Ascending aorta (tissue), 2 donors: ENCODE data around the gene CENPQ. TPM values are rescaled to one million over a fixed set of nuclear protein-coding genes. Genes with fewer than 3 reads are reported as not detected.

ENCODE experiments used
- DNase-seq, 2 donors: peaks; one replicate each; pipeline ENCODE4 v3.0.0-alpha.2; 2019; ENCODE audit warnings: low spot score in 2 of 2
- H3K27ac ChIP-seq, 2 donors: fragments of 200-600 bp; sonication (generic); one replicate each; pipeline ENCODE4 v1.5.1; 2016 to 2017; ENCODE audit warnings: mild to moderate bottlenecking in 1 of 2
- H3K27me3 ChIP-seq: fragments of 200-600 bp; sonication (generic); one replicate; pipeline ENCODE4 v1.5.1; 2017
- H3K36me3 ChIP-seq, 2 donors: fragments of 200-600 bp; sonication (generic); one replicate each; pipeline ENCODE4 v1.5.1; 2016
- H3K4me1 ChIP-seq, 2 donors: fragments of 200-600 bp; sonication (generic); one replicate each; pipeline ENCODE4 v1.5.1; 2016 to 2017; ENCODE audit warnings: mild to moderate bottlenecking in 1 of 2
- H3K4me3 ChIP-seq, 2 donors: fragments of 200-600 bp; sonication (generic); one replicate each; pipeline ENCODE4 v1.5.1; 2016 to 2017; ENCODE audit warnings: mild to moderate bottlenecking in 1 of 2
- H3K9me3 ChIP-seq, 2 donors: fragments of 200-600 bp; sonication (generic); one replicate each; pipeline ENCODE4 v1.5.1; 2016
- CTCF ChIP-seq, 3 experiments: fragments of 200-600 bp in 2 of 3; fragments of 450-650 bp in 1 of 3; sonication (generic) in 2 of 3; IDR thresholded peaks; one replicate each; pipeline ENCODE4 v1.5.1; 2016 to 2019; ENCODE audit warnings: antibody characterized with exemption in 3 of 3, mild to moderate bottlenecking in 1 of 3, moderate library complexity in 1 of 3
- intact Hi-C: fragments of 100-400 bp; cut with DNase I; formaldehyde crosslinking; loops from one replicate; pipeline ENCODE4 v1.15.1; 2023
- total RNA-seq: library from RNA; depleted of rRNA; stranded (reverse); fragments of >200 nt; gene quantifications from one replicate; pipeline ENCODE4 v1.1.0, GENCODE V29; 2016

CENPQ gene
- total RNA-seq, 1 donor from 2014 or later: not detected

DNA sequence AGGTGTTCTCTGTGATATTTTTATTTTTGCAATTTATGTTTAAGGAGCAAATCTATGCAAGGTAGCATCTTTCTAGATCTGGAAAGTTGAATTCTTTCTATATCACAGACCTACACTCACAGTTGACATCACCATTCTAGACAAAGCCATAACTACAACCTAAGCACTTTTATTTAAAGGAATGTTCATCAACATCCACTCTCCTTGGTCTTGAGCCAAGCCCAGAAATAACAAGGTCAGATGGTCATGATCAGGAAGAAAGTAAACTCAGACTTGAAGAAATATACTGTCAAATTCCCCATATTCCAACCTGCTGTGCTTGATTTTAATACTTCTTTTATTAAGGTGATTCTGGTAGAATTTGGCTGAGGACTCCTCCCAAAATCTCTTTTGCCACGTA lies 32.3 kb upstream of the CENPQ start:
- Histone ChIP-seq H3K27me3 (no peaks in the 10 kb centered on the region), H3K9me3 (no peaks in the 10 kb centered on the region), H3K4me3 (no peak overlapping the region), H3K36me3 (peaks cover 31 to 45% of the 10 kb centered on the region in 2 donors), H3K4me1 (no peaks in the 10 kb centered on the region), H3K27ac (no peak overlapping the region)
- no peak for TF ChIP-seq CTCF (IDR thresholded peaks at IDR 0.05)
- no peak for DNase-seq
- intact Hi-C loops: no loop called here

DNA sequence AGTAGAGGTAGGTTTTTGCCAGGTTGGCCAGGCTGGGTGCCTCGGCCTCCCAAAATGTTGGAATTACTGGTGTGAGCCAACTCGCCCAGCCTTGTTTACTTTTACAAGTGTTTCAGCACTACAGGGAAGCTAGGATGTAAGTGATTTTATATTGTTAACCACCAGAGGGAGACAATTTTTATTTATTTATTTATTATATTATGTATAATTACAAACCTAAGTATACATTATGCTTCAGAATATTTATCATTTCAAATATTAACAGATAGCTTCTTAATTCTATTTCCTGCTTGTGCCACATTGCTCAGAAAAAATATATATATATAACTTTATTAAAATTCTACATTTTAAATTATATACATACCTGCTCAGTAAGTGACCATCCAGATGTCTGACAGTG lies 9.9 kb upstream of the CENPQ start:
- Histone ChIP-seq H3K27ac (no peak overlapping the region), H3K36me3 (peaks cover 44 to 78% of the 10 kb centered on the region in 2 donors), H3K9me3 (no peaks in the 10 kb centered on the region), H3K4me1 (no peaks in the 10 kb centered on the region), H3K27me3 (no peaks in the 10 kb centered on the region), H3K4me3 (no peak overlapping the region)
- intact Hi-C loops: no loop called here
- no peak for TF ChIP-seq CTCF (IDR thresholded peaks at IDR 0.05)
- DNase-seq: no peak

GRCh38 chr6:49454787-49455709 lies 8.1 kb upstream of the CENPQ start:
- peaks cover 29 to 65% of the 10 kb centered on the region in 2 donors for H3K36me3 ChIP-seq
- no peak for DNase-seq
- no peak overlapping the region for H3K4me3 ChIP-seq
- no peaks in the 10 kb centered on the region for H3K27me3 ChIP-seq
- TF ChIP-seq CTCF (IDR thresholded peaks at IDR 0.05): no peak
- intact Hi-C loops: no loop called here
- peaks cover 0 to under 1% of the 10 kb centered on the region in 2 donors for H3K4me1 ChIP-seq
- no peaks in the 10 kb centered on the region for H3K9me3 ChIP-seq
- H3K27ac ChIP-seq: no peak overlapping the region

GRCh38 chr6:49457771-49458170 lies 5.4 kb upstream of the CENPQ start:
- Histone ChIP-seq H3K9me3 (no peaks in the 10 kb centered on the region), H3K27ac (no peak overlapping the region), H3K4me1 (peaks cover 0 to 19% of the 10 kb centered on the region in 2 donors), H3K36me3 (peaks cover 15 to 44% of the 10 kb centered on the region in 2 donors), H3K27me3 (no peaks in the 10 kb centered on the region), H3K4me3 (no peak overlapping the region)
- intact Hi-C loops: no loop called here
- DNase-seq: no peak
- no peak for TF ChIP-seq CTCF (IDR thresholded peaks at IDR 0.05)

- Histone ChIP-seq H3K4me3 (peak overlapping the region; percentile 79 to 87), H3K9me3 (no peaks in the 10 kb centered on the region), H3K4me1 (peaks cover 0 to 24% of the 10 kb centered on the region in 2 donors), H3K27ac (peak overlapping the region; percentile 88 to 93), H3K36me3 (peaks cover 0 to 7% of the 10 kb centered on the region in 2 donors), H3K27me3 (no peaks in the 10 kb centered on the region)
- intact Hi-C loops: loop anchor here (2.0 kb wide), 1 partner anchor 1985 kb away; the partner anchor contains the start of gene CD2AP
- no peak for TF ChIP-seq CTCF (IDR thresholded peaks at IDR 0.05)
- DNase-seq: no peak
Measured at GRCh38 chr6:49462071-49462470, 1.1 kb upstream of the CENPQ start.
